ENCODE results near the gene ULK4. TPM values are rescaled to one million over a fixed set of nuclear protein-coding genes. Genes with fewer than 3 reads are reported as not detected.

Gene ULK4
- total and polyA plus RNA-seq, 12 donors: 1.6 to 24.5 (median 6.9) TPM

DNA sequence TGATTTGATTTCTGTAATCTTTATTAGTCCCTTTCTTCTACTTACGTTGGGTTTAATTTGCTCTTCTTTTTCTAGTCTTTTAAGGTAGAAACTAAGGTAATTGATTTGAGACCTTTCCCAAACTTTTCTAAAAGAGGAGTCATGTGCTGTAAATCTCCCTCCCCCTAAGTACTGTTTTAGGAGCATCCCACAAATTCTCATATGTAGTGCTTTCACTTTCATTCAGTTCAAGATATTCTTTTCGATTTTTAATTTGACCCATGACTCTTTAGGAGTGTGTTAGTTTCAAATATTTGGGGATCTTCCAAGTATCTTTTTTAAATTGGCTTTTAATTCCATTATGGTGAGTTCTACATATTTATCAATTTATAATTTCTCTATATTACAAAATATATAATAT lies 520.8 kb downstream of the ULK4 start:
- Histone ChIP-seq H3K36me3 (replicated peaks in 1 of 2) (no peaks in the 10 kb centered on the region), H3K27me3 (no peaks in the 10 kb centered on the region), H3K4me3 (no peak overlapping the region), H3K27ac (no peak overlapping the region), H3K4me1 (replicated peaks in 1 of 2) (no peaks in the 10 kb centered on the region), H3K9me3 (replicated peaks in 1 of 3) (no peaks in the 10 kb centered on the region)
- DNase-seq: no peak
- intact Hi-C loops (cut with DNase I): no loop called here
- 86 to 91% (median 90%) methylated on average over 2 of the region's 2 CpGs for WGBS, 4 donors
- TF ChIP-seq, protein P1, sequence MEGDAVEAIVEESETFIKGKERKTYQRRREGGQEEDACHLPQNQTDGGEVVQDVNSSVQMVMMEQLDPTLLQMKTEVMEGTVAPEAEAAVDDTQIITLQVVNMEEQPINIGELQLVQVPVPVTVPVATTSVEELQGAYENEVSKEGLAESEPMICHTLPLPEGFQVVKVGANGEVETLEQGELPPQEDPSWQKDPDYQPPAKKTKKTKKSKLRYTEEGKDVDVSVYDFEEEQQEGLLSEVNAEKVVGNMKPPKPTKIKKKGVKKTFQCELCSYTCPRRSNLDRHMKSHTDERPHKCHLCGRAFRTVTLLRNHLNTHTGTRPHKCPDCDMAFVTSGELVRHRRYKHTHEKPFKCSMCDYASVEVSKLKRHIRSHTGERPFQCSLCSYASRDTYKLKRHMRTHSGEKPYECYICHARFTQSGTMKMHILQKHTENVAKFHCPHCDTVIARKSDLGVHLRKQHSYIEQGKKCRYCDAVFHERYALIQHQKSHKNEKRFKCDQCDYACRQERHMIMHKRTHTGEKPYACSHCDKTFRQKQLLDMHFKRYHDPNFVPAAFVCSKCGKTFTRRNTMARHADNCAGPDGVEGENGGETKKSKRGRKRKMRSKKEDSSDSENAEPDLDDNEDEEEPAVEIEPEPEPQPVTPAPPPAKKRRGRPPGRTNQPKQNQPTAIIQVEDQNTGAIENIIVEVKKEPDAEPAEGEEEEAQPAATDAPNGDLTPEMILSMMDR (IDR thresholded peaks at IDR 0.05): no peak
- no peak for TF ChIP-seq POLR2A (IDR thresholded peaks at IDR 0.05)

DNA sequence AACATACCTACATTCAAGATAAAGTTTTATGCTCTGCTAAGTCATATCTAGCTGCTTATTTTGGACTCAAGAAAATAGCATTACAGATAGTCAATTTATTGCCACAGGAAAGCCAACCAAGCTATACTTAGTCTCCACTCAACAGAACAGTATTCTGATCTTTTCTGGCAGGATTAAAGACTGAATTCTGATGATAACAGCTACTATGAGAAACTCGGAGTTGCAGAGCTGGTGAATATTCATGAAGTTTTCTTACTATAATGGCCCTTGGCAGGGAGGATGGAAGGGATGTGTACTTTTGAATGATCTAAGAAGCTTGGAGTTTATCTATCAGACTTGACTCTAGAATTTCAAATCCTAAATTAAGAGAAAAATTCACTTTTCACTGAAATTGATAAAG lies 524.9 kb downstream of the ULK4 start:
- Histone ChIP-seq H3K4me1 (replicated peaks in 1 of 2) (no peaks in the 10 kb centered on the region), H3K36me3 (replicated peaks in 1 of 2) (no peaks in the 10 kb centered on the region), H3K27me3 (no peaks in the 10 kb centered on the region), H3K4me3 (no peak overlapping the region), H3K27ac (no peak overlapping the region), H3K9me3 (replicated peaks in 1 of 3) (no peaks in the 10 kb centered on the region)
- DNase-seq: no peak
- TF ChIP-seq POLR2A (IDR thresholded peaks at IDR 0.05): no peak
- TF ChIP-seq, protein P1 (IDR thresholded peaks at IDR 0.05): no peak
- 73 to 77% (median 75%) methylated on average over 1 of the region's 1 CpG for WGBS, 4 donors
- intact Hi-C loops (cut with DNase I): no loop called here

DNA sequence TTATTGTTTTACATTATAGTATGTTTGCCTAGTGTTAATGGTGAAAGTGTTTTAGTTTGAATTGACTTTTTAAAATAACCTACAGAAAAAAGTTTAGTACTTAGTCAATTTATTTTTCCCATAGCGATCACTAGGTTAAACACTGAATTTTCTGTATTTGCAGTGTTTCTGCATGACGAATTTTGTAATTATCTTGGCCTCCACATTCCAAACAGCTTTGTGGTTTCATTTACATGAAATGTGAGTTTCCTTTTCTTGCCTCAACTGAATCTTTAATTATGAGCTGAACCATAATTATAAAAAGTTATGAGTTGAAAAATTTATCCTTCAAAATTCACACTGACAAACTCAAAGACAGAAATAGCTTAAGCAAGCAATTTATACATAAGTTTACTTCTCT lies 527.1 kb downstream of the ULK4 start:
- TF ChIP-seq, protein P1 (IDR thresholded peaks at IDR 0.05): no peak
- TF ChIP-seq POLR2A (IDR thresholded peaks at IDR 0.05): no peak
- 64 to 95% (median 86%) methylated on average over 2 of the region's 2 CpGs for WGBS, 4 donors

DNA sequence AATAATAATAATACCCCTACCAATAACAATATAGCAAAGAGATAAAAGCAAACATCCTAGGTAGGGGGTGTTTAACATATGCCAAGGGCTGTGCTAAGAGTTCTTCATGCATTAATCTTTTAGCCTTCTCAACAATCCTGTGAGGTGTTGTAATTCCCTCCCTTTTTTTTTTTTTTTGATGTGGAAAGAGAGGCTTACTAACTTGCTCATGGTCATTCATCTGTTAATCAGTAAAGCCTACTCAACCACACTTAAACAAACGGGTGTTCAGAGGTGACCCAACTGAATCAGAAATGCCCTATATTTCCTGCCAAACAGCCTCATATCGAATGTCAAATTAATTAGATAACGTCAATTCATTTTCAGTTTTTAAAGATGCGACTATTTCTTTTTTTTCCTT lies 530.5 kb downstream of the ULK4 start:
- Histone ChIP-seq H3K4me3 (no peak overlapping the region), H3K36me3 (replicated peaks in 1 of 2) (no peaks in the 10 kb centered on the region), H3K4me1 (replicated peaks in 1 of 2) (no peaks in the 10 kb centered on the region), H3K27me3 (no peaks in the 10 kb centered on the region), H3K9me3 (replicated peaks in 1 of 3) (no peaks in the 10 kb centered on the region), H3K27ac (no peak overlapping the region)
- TF ChIP-seq POLR2A (IDR thresholded peaks at IDR 0.05): no peak
- TF ChIP-seq, protein P1 (IDR thresholded peaks at IDR 0.05): no peak
- no peak for DNase-seq
- intact Hi-C loops (cut with DNase I): no loop called here
- WGBS, 4 donors: 85 to 91% (median 90%) methylated on average over 4 of the region's 4 CpGs

More for the DNA sequence above, 527.1 kb downstream of the ULK4 start:
- no peak for DNase-seq
- H3K27me3 ChIP-seq: no peaks in the 10 kb centered on the region
- H3K36me3 ChIP-seq (replicated peaks in 1 of 2): no peaks in the 10 kb centered on the region
- no peak overlapping the region for H3K27ac ChIP-seq
- H3K4me1 ChIP-seq (replicated peaks in 1 of 2): no peaks in the 10 kb centered on the region
- no peaks in the 10 kb centered on the region for H3K9me3 ChIP-seq (replicated peaks in 1 of 3)
- intact Hi-C loops (cut with DNase I): no loop called here
- no peak overlapping the region for H3K4me3 ChIP-seq
